ENCODE measurements around the gene MRPL24.

- TF ChIP-seq CTCF (conservative IDR thresholded peaks at IDR 0.05; ENCODE audit: low read depth, low read length) = no peak
- no peak for TF ChIP-seq POLR2A (IDR thresholded peaks at IDR 0.05; ENCODE audit: low read depth, low read length)
Measured at GRCh38 chr1:156745881-156746280, 5.0 kb upstream of the MRPL24 start.

All from IMR-90 (cell line).